Nephron (organoid): ENCODE measurements around the gene FEM1A.
"Not testable (repeated sequence)": the region's sequence is repeated elsewhere in the genome, so short reads cannot be mapped to it uniquely, and the experiment has no call there.

Experiments
- H3K27ac Mint-ChIP-seq, 3 experiments: 2 replicates each; pipeline ENCODE4 v1.8.0; 2020; ENCODE audit warnings: mixed read lengths in 3 of 3, mild to moderate bottlenecking in 2 of 3, moderate library complexity in 1 of 3
- H3K27me3 Mint-ChIP-seq: 2 replicates; pipeline ENCODE4 v1.8.0; 2021; ENCODE audit warnings: low read depth, mild to moderate bottlenecking, moderate library complexity, mixed read lengths
- H3K36me3 Mint-ChIP-seq: 2 replicates; pipeline ENCODE4 v1.8.0; 2020; ENCODE audit warnings: low read depth, mixed read lengths
- H3K4me1 Mint-ChIP-seq: 2 replicates; pipeline ENCODE4 v1.8.0; 2020; ENCODE audit warnings: mixed read lengths
- H3K4me3 Mint-ChIP-seq, 3 experiments: 2 replicates each; pipeline ENCODE4 v1.8.0; 2020; ENCODE audit warnings: mild to moderate bottlenecking in 3 of 3, mixed read lengths in 3 of 3, moderate library complexity in 2 of 3
- H3K9me3 Mint-ChIP-seq: 2 replicates; pipeline ENCODE4 v1.8.0; 2020; ENCODE audit warnings: mixed read lengths
- TF ChIP-seq, protein P1 (sequence below), 3 experiments: fragments of 200-600 bp; sonication (generic); IDR thresholded peaks; one replicate each; pipeline ENCODE4 v1.5.0; 2021; ENCODE audit warnings: antibody characterized with exemption in 3 of 3; ENCODE audit not compliant: unreplicated experiment in 3 of 3

The FEM1A gene

DNA sequence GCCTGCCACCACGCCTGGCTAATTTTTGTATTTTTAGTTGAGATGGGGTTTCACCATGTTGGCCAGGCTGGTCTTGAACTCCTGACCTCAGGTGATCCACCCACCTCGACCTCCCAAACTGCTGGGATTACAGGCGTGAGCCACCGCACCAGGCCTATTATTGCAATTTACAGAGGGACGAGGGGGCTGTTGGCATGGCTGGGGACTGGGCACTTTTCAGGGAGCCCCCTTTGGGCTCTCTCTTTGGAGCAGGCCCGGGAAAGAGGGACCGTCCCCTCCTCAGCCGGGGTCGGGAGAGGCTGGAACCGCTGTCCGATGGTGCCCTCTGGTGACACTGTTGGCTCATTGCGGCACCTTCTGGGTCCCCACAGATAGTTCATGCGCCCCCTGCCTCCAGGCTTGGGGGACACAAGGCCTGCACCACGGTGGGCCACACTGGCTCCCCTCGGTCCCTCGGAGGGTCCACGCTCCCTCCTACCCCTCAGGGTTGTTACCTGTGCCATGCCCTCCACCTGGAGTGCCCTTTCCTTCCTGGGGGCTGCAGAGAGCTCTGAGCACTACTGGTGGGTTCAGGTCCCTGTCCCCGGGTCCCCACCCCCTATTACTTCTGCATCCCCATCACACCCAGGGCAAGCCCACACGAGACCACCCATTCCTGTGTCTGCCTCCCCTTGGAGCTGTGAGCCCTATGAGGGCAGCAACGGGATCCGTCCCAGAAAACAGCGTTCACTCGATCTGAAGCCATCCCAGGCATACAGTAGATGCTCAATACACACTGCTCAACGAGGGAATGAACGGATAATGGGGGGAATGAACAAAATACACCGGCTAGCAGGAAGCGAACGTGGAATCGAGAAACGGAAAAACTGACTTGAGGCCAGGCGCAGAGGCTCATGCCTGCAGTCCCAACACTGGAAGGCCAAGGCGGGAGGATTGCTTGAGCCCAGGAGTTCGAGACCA is 12.5 kb downstream of the FEM1A start:
- no peak overlapping the region for H3K4me3 Mint-ChIP-seq
- no peaks in the 10 kb centered on the region for H3K9me3 Mint-ChIP-seq
- no peak overlapping the region for H3K27ac Mint-ChIP-seq
- no peaks in the 10 kb centered on the region for H3K4me1 Mint-ChIP-seq
- H3K27me3 Mint-ChIP-seq = peaks cover 5% of the 10 kb centered on the region
- TF ChIP-seq, protein P1, sequence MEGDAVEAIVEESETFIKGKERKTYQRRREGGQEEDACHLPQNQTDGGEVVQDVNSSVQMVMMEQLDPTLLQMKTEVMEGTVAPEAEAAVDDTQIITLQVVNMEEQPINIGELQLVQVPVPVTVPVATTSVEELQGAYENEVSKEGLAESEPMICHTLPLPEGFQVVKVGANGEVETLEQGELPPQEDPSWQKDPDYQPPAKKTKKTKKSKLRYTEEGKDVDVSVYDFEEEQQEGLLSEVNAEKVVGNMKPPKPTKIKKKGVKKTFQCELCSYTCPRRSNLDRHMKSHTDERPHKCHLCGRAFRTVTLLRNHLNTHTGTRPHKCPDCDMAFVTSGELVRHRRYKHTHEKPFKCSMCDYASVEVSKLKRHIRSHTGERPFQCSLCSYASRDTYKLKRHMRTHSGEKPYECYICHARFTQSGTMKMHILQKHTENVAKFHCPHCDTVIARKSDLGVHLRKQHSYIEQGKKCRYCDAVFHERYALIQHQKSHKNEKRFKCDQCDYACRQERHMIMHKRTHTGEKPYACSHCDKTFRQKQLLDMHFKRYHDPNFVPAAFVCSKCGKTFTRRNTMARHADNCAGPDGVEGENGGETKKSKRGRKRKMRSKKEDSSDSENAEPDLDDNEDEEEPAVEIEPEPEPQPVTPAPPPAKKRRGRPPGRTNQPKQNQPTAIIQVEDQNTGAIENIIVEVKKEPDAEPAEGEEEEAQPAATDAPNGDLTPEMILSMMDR (IDR thresholded peaks at IDR 0.05; ENCODE audit: unreplicated experiment in 3 of 3) = peak; percentile 70 to 77 (median 72)
- H3K36me3 Mint-ChIP-seq = no peaks in the 10 kb centered on the region

DNA sequence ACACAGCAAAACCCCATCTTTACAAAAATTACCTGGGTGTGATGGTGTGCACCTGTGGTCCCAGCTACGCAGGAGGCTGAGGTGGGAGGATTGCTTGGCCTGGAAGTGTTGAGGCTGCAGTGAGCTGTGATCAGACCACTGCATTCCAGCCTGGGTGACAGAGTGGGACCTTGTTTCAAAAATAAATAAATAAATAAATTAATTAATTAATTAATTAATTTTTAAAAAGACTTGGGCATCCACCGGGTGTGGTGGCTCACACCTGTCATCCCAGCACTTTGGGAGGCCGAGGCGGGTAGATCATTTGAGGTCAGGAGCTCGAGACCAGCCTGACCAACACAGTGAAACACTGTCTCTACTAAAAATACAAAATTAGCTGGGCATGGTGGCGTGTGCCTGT is 13.6 kb downstream of the FEM1A start:
- not testable (repeated sequence) for H3K27ac Mint-ChIP-seq, H3K36me3 Mint-ChIP-seq, H3K27me3 Mint-ChIP-seq, H3K4me1 Mint-ChIP-seq, H3K4me3 Mint-ChIP-seq, H3K9me3 Mint-ChIP-seq

DNA sequence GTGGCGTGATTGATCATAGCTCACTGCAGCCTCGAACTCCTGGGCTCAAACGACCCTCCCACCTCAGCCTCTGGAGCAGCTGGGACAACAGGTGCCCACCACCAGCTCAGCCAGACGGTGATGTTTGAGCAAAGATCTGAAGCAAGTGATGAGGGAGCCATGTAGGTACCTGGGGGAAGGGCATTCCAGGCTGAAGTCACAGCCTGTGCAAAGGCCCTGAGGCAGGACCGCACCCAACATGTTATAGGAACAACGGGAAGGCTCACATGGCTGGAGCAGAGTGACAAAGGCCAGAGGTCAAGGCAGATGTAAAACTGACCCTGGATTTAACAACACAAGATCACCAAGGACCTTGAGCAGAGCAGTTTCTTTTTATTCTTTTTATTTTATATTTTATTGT is 14.8 kb downstream of the FEM1A start:
- no peaks in the 10 kb centered on the region for H3K9me3 Mint-ChIP-seq
- TF ChIP-seq, protein P1 (IDR thresholded peaks at IDR 0.05; ENCODE audit: unreplicated experiment in 3 of 3) = no peak
- no peak overlapping the region for H3K4me3 Mint-ChIP-seq
- peak overlapping the region in 1 of 3 experiments; percentile 37 for H3K27ac Mint-ChIP-seq
- H3K4me1 Mint-ChIP-seq = no peaks in the 10 kb centered on the region
- H3K27me3 Mint-ChIP-seq = peaks cover 5% of the 10 kb centered on the region
- no peaks in the 10 kb centered on the region for H3K36me3 Mint-ChIP-seq

DNA sequence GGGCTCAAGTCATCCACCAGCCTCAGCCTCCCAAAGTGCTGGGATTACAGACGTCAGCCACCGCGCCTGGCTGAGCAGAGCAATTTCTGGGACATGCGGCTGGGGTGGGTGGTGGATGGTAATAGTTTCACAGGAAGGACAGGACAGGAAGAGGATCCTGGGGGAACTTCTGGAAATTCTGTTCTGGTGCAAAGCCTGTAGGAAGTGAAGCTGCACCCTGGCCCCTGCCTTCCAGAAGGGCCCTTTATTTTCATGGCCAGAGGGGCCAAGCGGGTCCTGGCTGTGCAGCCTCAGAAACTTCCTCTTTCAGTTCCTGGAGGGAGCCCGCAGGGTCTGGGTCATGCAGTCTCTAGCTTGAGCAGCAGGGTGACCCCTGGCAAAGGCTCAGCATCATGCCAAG is 15.7 kb downstream of the FEM1A start:
- H3K4me3 Mint-ChIP-seq = no peak overlapping the region
- H3K27me3 Mint-ChIP-seq = peaks cover 5% of the 10 kb centered on the region
- H3K9me3 Mint-ChIP-seq = no peaks in the 10 kb centered on the region
- no peak overlapping the region for H3K27ac Mint-ChIP-seq
- H3K36me3 Mint-ChIP-seq = no peaks in the 10 kb centered on the region
- no peaks in the 10 kb centered on the region for H3K4me1 Mint-ChIP-seq
- TF ChIP-seq, protein P1 (IDR thresholded peaks at IDR 0.05; ENCODE audit: unreplicated experiment in 3 of 3) = no peak

DNA sequence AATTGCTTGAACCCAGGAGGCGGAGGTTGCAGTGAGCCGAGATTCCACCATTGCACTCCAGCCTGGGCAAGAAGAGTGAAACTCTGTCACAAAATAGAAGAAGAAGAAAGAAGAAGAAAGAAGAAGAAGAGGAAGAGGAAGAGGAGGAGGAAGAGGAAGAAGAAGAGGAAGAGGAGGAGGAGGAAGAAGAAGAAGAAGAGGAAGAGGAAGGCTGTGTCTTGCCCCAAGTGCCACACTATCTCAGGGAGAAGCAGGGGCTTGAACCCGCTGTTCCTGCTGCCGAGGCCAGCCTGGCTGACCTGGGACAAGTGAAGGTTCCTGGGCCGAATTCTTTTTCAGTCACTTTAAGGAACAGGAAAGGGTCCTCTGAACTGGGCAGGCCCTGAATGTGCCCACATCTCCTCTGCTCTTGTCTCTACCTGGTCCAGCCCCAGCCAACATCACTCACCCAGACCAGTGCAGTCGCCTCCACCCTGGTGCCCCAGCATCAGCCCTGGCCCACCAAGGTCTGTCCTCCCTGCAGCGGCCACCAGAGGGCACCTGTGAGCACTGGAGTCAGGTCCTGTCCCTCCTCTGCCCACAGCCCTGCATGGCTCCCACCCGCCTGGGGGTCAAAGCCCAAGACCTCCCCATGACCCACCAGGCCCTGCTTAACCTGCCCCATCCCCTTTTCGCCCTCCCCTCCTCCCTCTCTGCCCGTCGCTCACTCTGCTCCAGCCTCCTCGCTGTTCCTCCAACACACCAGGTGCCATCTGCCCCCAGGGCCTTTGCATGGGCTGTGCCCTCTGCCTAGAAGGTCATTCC is 20.0 kb downstream of the FEM1A start:
- TF ChIP-seq, protein P1 (IDR thresholded peaks at IDR 0.05; ENCODE audit: unreplicated experiment in 3 of 3) = peak; percentile 60 to 72 (median 70)
- Mint-ChIP-seq H3K36me3 (peaks cover 4% of the 10 kb centered on the region), H3K4me3 (no peak overlapping the region), H3K27ac (no peak overlapping the region), H3K27me3 (peaks cover 3% of the 10 kb centered on the region), H3K4me1 (peaks cover 7% of the 10 kb centered on the region), H3K9me3 (no peaks in the 10 kb centered on the region)
